ENCODE results near the gene ABCA7. TPM values are rescaled to one million over a fixed set of nuclear protein-coding genes. Genes with fewer than 3 reads are reported as not detected.

The ABCA7 gene
- total and polyA plus RNA-seq, 7 experiments from 2014 or later = 6.6 to 323 (median 126) TPM

GRCh38 chr19:1006711-1007398 lies 33.1 kb upstream of the ABCA7 start:
- Mint-ChIP-seq H3K27ac (peak overlapping the region in 1 of 9 donors; percentile 48), H3K4me3 (peak overlapping the region in 1 of 10 donors; percentile 9), H3K27me3 (peaks cover 0 to 6% (median 0%) of the 10 kb centered on the region in 5 donors), H3K36me3 (peaks cover 0 to 3% (median 0%) of the 10 kb centered on the region in 5 donors), H3K4me1 (peaks cover 0 to 8% (median 0%) of the 10 kb centered on the region in 7 donors), H3K9me3 (peaks cover 0 to 2% (median 0%) of the 10 kb centered on the region in 11 donors)
- ChIA-PET CTCF (interaction anchor here (0.9 kb wide), 1 partner anchor 9 kb away, joined by 3 read pairs; no protein-coding TSS in a partner anchor), POLR2A (interaction anchor here (0.7 to 1.3 kb wide), 4 partner anchors 9 to 77 kb away, joined by 3 to 4 read pairs (median 3); no protein-coding TSS in a partner anchor)
- no peak overlapping the region for H3K27ac ChIP-seq (ENCODE audit: low read depth, low read length)
- H3K4me3 ChIP-seq (ENCODE audit: low read length) = no peak overlapping the region
- peaks cover 0 to 27% (median 0%) of the 10 kb centered on the region in 3 experiments for H3K36me3 ChIP-seq (ENCODE audit: control insufficient read depth in 2 of 3, insufficient read depth in 3 of 3, low read length in 3 of 3)
- no peaks in the 10 kb centered on the region for H3K27me3 ChIP-seq (ENCODE audit: control insufficient read depth in 2 of 2, insufficient read depth in 2 of 2, low read length in 2 of 2)
- intact Hi-C loops (cut with micrococcal nuclease) = no loop called here
- H3K9me3 ChIP-seq (ENCODE audit: control insufficient read depth in 2 of 3, low read length in 3 of 3) = no peaks in the 10 kb centered on the region
- ATAC-seq (no peak), DNase-seq (no peak)
- H3K4me1 ChIP-seq (ENCODE audit: control insufficient read depth in 2 of 2, insufficient read depth in 2 of 2, low read length in 2 of 2) = peaks cover 0 to under 1% of the 10 kb centered on the region in 2 donors

- DNase-seq = no peak
- no peak overlapping the region for H3K27ac Mint-ChIP-seq
- H3K36me3 Mint-ChIP-seq = peaks cover 0 to 3% (median 0%) of the 10 kb centered on the region in 5 donors
Measured at GRCh38 chr19:1007399-1008251, 32.3 kb upstream of the ABCA7 start.

GRCh38 chr19:1008268-1009040 lies 31.5 kb upstream of the ABCA7 start:
- intact Hi-C loops (cut with micrococcal nuclease) = no loop called here
- H3K9me3 Mint-ChIP-seq = peaks cover 0 to 2% (median 0%) of the 10 kb centered on the region in 11 donors
- H3K4me1 ChIP-seq (ENCODE audit: control insufficient read depth in 2 of 2, insufficient read depth in 2 of 2, low read length in 2 of 2) = no peaks in the 10 kb centered on the region
- H3K27me3 Mint-ChIP-seq = no peaks in the 10 kb centered on the region
- no peak overlapping the region for H3K27ac Mint-ChIP-seq
- H3K4me3 Mint-ChIP-seq = no peak overlapping the region
- H3K36me3 ChIP-seq (ENCODE audit: control insufficient read depth in 2 of 3, insufficient read depth in 3 of 3, low read length in 3 of 3) = peaks cover 0 to 43% (median 0%) of the 10 kb centered on the region in 3 experiments
- H3K27me3 ChIP-seq (ENCODE audit: control insufficient read depth in 2 of 2, insufficient read depth in 2 of 2, low read length in 2 of 2) = no peaks in the 10 kb centered on the region
- no peak overlapping the region for H3K27ac ChIP-seq (ENCODE audit: low read depth, low read length)
- no peaks in the 10 kb centered on the region for H3K9me3 ChIP-seq (ENCODE audit: control insufficient read depth in 2 of 3, low read length in 3 of 3)
- POLR2A ChIA-PET = no interaction called here
- ATAC-seq = no peak
- CTCF ChIA-PET = no interaction called here
- no peak overlapping the region for H3K4me3 ChIP-seq (ENCODE audit: low read length)
- DNase-seq = no peak
- peaks cover 0 to 8% (median 0%) of the 10 kb centered on the region in 7 donors for H3K4me1 Mint-ChIP-seq
- H3K36me3 Mint-ChIP-seq = peaks cover 0 to 3% (median 0%) of the 10 kb centered on the region in 5 donors

More at GRCh38 chr19:1007399-1008251, 32.3 kb upstream of the ABCA7 start:
- Histone ChIP-seq H3K27ac (ENCODE audit: low read depth, low read length) (no peak overlapping the region), H3K4me1 (ENCODE audit: control insufficient read depth in 2 of 2, insufficient read depth in 2 of 2, low read length in 2 of 2) (no peaks in the 10 kb centered on the region), H3K4me3 (ENCODE audit: low read length) (no peak overlapping the region), H3K27me3 (ENCODE audit: control insufficient read depth in 2 of 2, insufficient read depth in 2 of 2, low read length in 2 of 2) (no peaks in the 10 kb centered on the region), H3K36me3 (ENCODE audit: control insufficient read depth in 2 of 3, insufficient read depth in 3 of 3, low read length in 3 of 3) (peaks cover 0 to 34% (median 0%) of the 10 kb centered on the region in 3 experiments), H3K9me3 (ENCODE audit: control insufficient read depth in 2 of 3, low read length in 3 of 3) (no peaks in the 10 kb centered on the region)
- ATAC-seq = no peak
- no peak overlapping the region for H3K4me3 Mint-ChIP-seq
- H3K4me1 Mint-ChIP-seq = peaks cover 0 to 8% (median 0%) of the 10 kb centered on the region in 7 donors
- intact Hi-C loops (cut with micrococcal nuclease) = no loop called here
- peaks cover 0 to 2% (median 0%) of the 10 kb centered on the region in 5 donors for H3K27me3 Mint-ChIP-seq
- POLR2A ChIA-PET = interaction anchor here (0.7 to 1.3 kb wide), 3 partner anchors 8 to 76 kb away, joined by 3 read pairs; no protein-coding TSS in a partner anchor
- H3K9me3 Mint-ChIP-seq = peaks cover 0 to 2% (median 0%) of the 10 kb centered on the region in 11 donors
- CTCF ChIA-PET = interaction anchor here (0.9 kb wide), 1 partner anchor 10 kb away, joined by 3 read pairs; no protein-coding TSS in a partner anchor

GRCh38 chr19:1009041-1009980 lies 30.6 kb upstream of the ABCA7 start:
- ATAC-seq (no peak), DNase-seq (no peak)
- H3K4me3 ChIP-seq (ENCODE audit: low read length) = no peak overlapping the region
- H3K27me3 ChIP-seq (ENCODE audit: control insufficient read depth in 2 of 2, insufficient read depth in 2 of 2, low read length in 2 of 2) = no peaks in the 10 kb centered on the region
- Mint-ChIP-seq H3K27me3 (no peaks in the 10 kb centered on the region), H3K9me3 (peaks cover 0 to 2% (median 0%) of the 10 kb centered on the region in 11 donors), H3K4me1 (peaks cover 0 to 8% (median 0%) of the 10 kb centered on the region in 7 donors), H3K36me3 (peaks cover 0 to 4% (median 0%) of the 10 kb centered on the region in 5 donors), H3K27ac (no peak overlapping the region), H3K4me3 (no peak overlapping the region)
- ChIA-PET CTCF (no interaction called here), POLR2A (no interaction called here)
- H3K27ac ChIP-seq (ENCODE audit: low read depth, low read length) = no peak overlapping the region
- intact Hi-C loops (cut with micrococcal nuclease) = no loop called here
- no peaks in the 10 kb centered on the region for H3K4me1 ChIP-seq (ENCODE audit: control insufficient read depth in 2 of 2, insufficient read depth in 2 of 2, low read length in 2 of 2)
- H3K36me3 ChIP-seq (ENCODE audit: control insufficient read depth in 2 of 3, insufficient read depth in 3 of 3, low read length in 3 of 3) = peaks cover 0 to 51% (median 0%) of the 10 kb centered on the region in 3 experiments
- no peaks in the 10 kb centered on the region for H3K9me3 ChIP-seq (ENCODE audit: control insufficient read depth in 2 of 3, low read length in 3 of 3)

GRCh38 chr19:1009981-1010538 lies 29.8 kb upstream of the ABCA7 start:
- Mint-ChIP-seq H3K27me3 (no peaks in the 10 kb centered on the region), H3K4me3 (no peak overlapping the region), H3K27ac (no peak overlapping the region), H3K36me3 (peaks cover 0 to 4% (median 0%) of the 10 kb centered on the region in 5 donors), H3K9me3 (peaks cover 0 to 2% (median 0%) of the 10 kb centered on the region in 11 donors), H3K4me1 (peaks cover 0 to 10% (median 0%) of the 10 kb centered on the region in 7 donors)
- intact Hi-C loops (cut with micrococcal nuclease) = no loop called here
- CTCF ChIA-PET = no interaction called here
- POLR2A ChIA-PET = no interaction called here
- Histone ChIP-seq H3K27ac (ENCODE audit: low read depth, low read length) (no peak overlapping the region), H3K27me3 (ENCODE audit: control insufficient read depth in 2 of 2, insufficient read depth in 2 of 2, low read length in 2 of 2) (no peaks in the 10 kb centered on the region), H3K4me3 (ENCODE audit: low read length) (no peak overlapping the region), H3K36me3 (ENCODE audit: control insufficient read depth in 2 of 3, insufficient read depth in 3 of 3, low read length in 3 of 3) (peaks cover 0 to 59% (median 0%) of the 10 kb centered on the region in 3 experiments), H3K9me3 (ENCODE audit: control insufficient read depth in 2 of 3, low read length in 3 of 3) (no peaks in the 10 kb centered on the region), H3K4me1 (ENCODE audit: control insufficient read depth in 2 of 2, insufficient read depth in 2 of 2, low read length in 2 of 2) (no peaks in the 10 kb centered on the region)
- ATAC-seq (no peak), DNase-seq (no peak)
